Activated CD8-positive, alpha-beta memory T cell treated with anti-CD3 and anti-CD28 coated beads for 1 hour (primary cell): ENCODE data around the gene CLDN4.
A peak's percentile ranks its signal among the peaks of the same experiment; 100 is the strongest.
"Not testable (repeated sequence)": the region's sequence is repeated elsewhere in the genome, so short reads cannot be mapped to it uniquely, and the experiment has no call there.

Experiments used
- DNase-seq, 2 donors: peaks; one replicate each; pipeline ENCODE4 v3.0.0-alpha.2; 2020; ENCODE audit warnings: low read depth in 1 of 2; ENCODE audit errors: extremely low read depth in 1 of 2

CLDN4 gene

DNA sequence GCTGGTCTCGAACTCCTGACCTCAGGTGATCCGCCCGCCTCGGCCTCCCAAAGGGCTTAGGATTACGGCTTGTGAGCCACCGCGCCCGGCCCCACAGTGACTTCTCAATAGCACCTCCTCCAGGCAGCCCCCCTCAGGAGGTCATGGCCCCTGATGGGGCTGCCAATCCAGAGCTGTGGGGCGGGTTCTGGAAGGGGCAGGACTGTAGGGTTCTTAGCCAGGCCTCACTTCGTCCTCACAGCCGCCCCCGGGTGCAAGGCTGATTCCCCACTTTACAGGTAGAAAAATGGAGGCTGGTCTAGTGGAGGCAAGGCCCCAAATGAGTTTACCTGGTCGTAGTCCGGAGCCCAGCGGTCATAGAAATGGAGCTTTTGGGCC is 10.9 kb downstream of the CLDN4 start:
- no peak for DNase-seq

GRCh38 chr7:73842067-73842976 is 11.5 kb downstream of the CLDN4 start, which contains the start of gene METTL27:
Gene METTL27 (minus strand): TSS chr7:73842516. CDS start chr7:73842140, 376 bp downstream.
- DNase-seq: peak; percentile 72 to 79

DNA sequence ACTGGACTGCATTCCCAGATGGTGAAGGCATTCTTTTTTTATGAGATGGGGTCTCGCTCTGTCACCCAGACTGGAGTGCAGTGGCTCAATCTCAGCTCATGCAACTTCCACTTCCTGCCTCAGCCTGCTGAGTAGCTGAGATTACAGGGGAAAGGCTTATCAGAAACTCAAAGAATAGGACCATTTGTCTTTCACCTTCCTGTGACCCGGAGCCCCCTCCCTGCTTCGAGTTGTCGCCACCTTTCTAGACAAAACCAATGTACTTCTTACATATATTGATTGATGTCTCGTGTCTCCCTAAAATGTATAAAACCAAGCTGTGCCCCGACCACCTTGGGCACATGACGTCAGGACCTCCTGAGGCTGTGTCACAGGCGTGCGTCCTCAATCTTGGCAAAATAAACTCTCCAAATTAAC is 13.3 kb downstream of the CLDN4 start:
- DNase-seq: no peak

DNA sequence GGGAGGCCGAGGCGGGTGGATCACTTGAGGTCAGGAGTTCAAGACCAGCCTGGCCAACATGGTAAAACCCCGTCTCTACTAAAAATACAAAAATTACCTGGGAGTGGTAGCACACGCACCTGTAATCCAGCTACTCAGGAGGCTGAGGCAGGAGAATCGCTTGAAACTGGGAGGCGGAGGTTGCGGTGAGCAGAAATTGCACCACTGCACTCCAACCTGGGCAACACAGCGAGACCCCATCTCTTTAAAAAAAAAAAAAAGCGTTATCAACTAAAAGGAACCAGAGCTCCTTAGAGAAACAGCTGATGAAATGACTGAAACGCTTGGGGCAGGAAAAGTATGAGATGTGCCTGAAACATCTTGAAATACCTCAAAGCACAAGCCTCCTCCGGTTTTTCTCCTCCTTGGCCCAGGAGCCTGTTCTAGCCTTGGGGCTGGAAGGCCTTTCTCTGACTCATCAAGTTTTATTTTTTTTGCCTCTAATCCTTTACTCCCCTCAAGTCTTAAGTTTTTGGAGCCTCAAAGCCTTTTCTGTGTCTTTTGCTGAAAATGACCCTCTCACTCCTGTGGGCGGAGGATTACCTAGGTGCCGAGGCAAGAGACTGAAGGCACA is 14.2 kb downstream of the CLDN4 start:
- no peak for DNase-seq

- DNase-seq: not testable (repeated sequence)
Observed at GRCh38 chr7:73845701-73846195, 15.0 kb downstream of the CLDN4 start.

- DNase-seq: no peak
Observed at GRCh38 chr7:73847941-73848723, 17.3 kb downstream of the CLDN4 start.

DNA sequence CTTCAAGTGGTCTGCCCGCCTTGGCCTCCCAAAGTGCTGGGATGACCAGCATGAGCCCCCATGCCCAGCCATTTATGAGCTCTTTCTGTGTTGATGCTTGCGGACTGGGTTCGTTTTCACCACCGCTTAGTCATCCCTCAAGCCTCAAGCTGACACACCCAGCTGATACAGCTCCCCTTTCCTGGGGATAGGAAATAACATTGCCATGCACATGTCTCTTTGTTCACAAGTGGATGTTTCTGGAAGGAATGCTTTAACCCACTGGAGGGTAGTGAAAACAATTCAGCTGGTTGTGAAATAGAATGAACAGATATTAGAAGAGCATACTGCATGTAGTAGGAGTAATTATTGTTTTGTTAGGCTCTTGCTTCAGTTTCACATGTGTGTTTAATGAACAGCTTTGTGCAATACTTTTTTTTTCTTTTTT is 20.0 kb downstream of the CLDN4 start:
- no peak for DNase-seq

GRCh38 chr7:73851410-73852338 is 20.9 kb downstream of the CLDN4 start:
- no peak for DNase-seq

DNA sequence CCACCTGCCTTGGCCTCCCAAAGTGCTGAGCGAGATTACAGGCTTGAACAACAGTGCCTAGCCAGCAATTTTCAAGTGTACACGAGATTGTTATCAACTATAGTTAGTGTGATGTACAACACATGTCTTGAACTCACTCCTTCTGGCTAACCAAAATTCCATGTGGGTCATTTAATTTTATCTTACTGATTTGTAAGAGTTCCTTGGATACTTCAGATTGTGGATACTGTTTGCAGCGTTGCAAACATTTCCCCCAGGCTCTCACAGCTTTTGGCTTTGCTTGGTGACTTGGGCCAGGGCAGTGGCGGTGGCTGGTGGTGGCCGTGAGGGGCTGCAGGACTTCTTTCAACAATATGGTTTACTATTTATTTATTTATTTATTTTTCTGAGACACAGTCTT is 21.7 kb downstream of the CLDN4 start:
- no peak for DNase-seq

- DNase-seq: no peak
Observed at GRCh38 chr7:73856941-73857340, 26.1 kb downstream of the CLDN4 start.

GRCh38 chr7:73858807-73859206 is 28.0 kb downstream of the CLDN4 start:
- DNase-seq: no peak

- DNase-seq: no peak
Observed at GRCh38 chr7:73860859-73861258, 30.1 kb downstream of the CLDN4 start, which contains the start of gene TMEM270. Gene TMEM270 (plus strand): TSS chr7:73861159. CDS start chr7:73861195, 36 bp downstream.

GRCh38 chr7:73861305-73861704 is 30.5 kb downstream of the CLDN4 start:
- DNase-seq: no peak

- no peak for DNase-seq
Observed at GRCh38 chr7:73864981-73865711, 34.4 kb downstream of the CLDN4 start.

DNA sequence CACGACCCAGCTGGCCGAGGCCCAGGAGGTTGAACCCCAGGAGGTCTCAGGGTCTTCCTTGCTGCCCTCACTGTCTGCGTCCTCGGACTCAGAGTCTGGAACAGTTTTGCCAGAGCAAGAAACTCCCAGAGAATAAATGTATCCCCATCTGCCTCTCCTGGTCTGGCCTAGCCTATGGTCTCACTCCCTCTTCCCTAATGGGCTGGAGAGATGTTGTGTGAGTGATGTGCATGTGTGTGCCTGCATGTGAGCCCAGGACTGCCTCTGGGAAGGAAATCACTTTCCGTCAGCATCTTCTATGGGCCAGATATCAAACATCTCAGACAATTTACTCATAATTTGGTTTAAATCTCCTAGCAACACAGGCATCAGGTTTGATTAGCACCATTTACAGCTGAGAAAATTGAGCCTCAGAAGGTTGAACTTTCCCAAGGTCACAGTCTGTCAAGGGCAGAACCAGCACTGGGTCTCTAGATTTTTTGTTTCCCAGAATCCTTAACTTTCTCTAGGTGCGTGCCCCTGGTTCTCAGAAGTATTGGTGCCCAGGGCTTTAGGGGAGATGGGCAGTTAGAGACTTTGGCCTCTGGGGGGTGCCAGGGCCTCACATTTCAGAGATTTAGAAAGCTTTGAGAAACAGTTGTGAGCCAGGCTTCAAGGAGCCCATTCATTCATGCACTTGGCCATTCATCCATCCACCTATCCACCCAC is 35.1 kb downstream of the CLDN4 start:
- DNase-seq: no peak

DNA sequence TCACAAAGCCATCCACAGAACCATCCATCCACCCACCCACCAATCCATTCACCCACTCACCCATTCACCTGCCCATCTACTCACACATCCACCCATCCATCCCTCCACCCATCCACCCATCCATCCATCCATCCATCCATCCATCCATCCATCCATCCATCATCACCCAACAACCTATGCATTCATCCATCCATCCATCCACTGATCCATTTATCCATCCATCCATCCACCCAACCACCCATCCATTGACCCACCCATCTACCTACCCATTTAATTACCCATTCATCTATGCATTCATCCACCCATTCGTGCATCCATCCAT is 35.6 kb downstream of the CLDN4 start:
- DNase-seq: no peak

GRCh38 chr7:73869011-73869798 is 38.4 kb downstream of the CLDN4 start:
- no peak for DNase-seq

- no peak for DNase-seq
Observed at GRCh38 chr7:73870041-73870492, 39.3 kb downstream of the CLDN4 start.
